Kidney (tissue), 14 donors: ENCODE data around the gene MYO7B. TPM values are rescaled to one million over a fixed set of nuclear protein-coding genes. Genes with fewer than 3 reads are reported as not detected.

Experiments
- DNase-seq, 5 donors: peaks; one replicate each; pipeline ENCODE4 v3.0.0-alpha.2; 2013 to 2020
- FAIRE-seq: peaks from 2 replicates; lab custom pipeline; 2012; peaks lifted over from hg19 to GRCh38; lab: Jason Lieb, UNC
- H3K27ac ChIP-seq, 2 donors: one replicate each; pipeline ENCODE4 v1.7.0; 2013; ENCODE audit warnings: low read depth in 2 of 2, low read length in 2 of 2, inconsistent platforms in 1 of 2
- H3K27me3 ChIP-seq: one replicate; pipeline ENCODE4 v1.7.1; 2013; ENCODE audit warnings: low read length, inconsistent platforms; ENCODE audit not compliant: control insufficient read depth, insufficient read depth
- H3K36me3 ChIP-seq, 3 donors: one replicate each; pipeline versions ENCODE4 v1.7.0 to v1.7.1; 2013; ENCODE audit warnings: low read length in 3 of 3, control low read depth in 1 of 3, inconsistent platforms in 1 of 3; ENCODE audit not compliant: insufficient read depth in 3 of 3, control insufficient read depth in 2 of 3
- H3K4me1 ChIP-seq, 3 donors: one replicate each; pipeline versions ENCODE4 v1.7.0 to v1.7.1; 2013; ENCODE audit warnings: low read length in 3 of 3, inconsistent platforms in 1 of 3, low read depth in 1 of 3; ENCODE audit not compliant: control insufficient read depth in 2 of 3, insufficient read depth in 2 of 3
- H3K4me3 ChIP-seq, 3 donors: one replicate each; pipeline versions ENCODE4 v1.7.0 to v1.8.1; 2013; ENCODE audit warnings: low read length in 3 of 3, control low read depth in 1 of 3, inconsistent platforms in 1 of 3
- H3K9ac ChIP-seq, 3 donors: one replicate each; pipeline versions ENCODE4 v1.7.0 to v1.7.1; 2013; ENCODE audit warnings: low read length in 3 of 3, control low read depth in 1 of 3, inconsistent platforms in 1 of 3
- H3K9me3 ChIP-seq, 3 donors: one replicate each; pipeline versions ENCODE4 v1.7.0 to v1.7.1; 2013; ENCODE audit warnings: low read length in 3 of 3, control low read depth in 1 of 3, inconsistent platforms in 1 of 3; ENCODE audit not compliant: control insufficient read depth in 2 of 3, insufficient read depth in 1 of 3
- CTCF ChIP-seq: IDR thresholded peaks from 3 replicates; pipeline ENCODE4 v1.5.1; 2012; ENCODE audit warnings: mild to moderate bottlenecking, moderate library complexity, borderline replicate concordance; ENCODE audit not compliant: insufficient read depth; ENCODE audit errors: extremely low read depth
- intact Hi-C: fragments of 100-400 bp; cut with DNase I; formaldehyde crosslinking; loops from one replicate; pipeline ENCODE4 v1.11.1; 2022
- polyA plus RNA-seq: library from polyadenylated mRNA; stranded (reverse); fragments of 350-450 nt; fragmentation: Illumina TruSeq; extraction: RNeasy Lipid Tissue Mini Kit (QIAGEN cat#74804); gene quantifications from one replicate; pipeline ENCODE4 v1.2.3, GENCODE V29; 2014; ENCODE audit warnings: low read depth, low replicate concordance; ENCODE audit not compliant: insufficient read depth
- total RNA-seq: library from RNA; stranded (reverse); fragmentation: NEBNext Ultra II Directional; extraction: Animal tissue kit (Norgen Biotek cat#: 25700); gene quantifications from one replicate; pipeline ENCODE4 v1.2.1, GENCODE V29; 2021
- donor health status: control.
- donor health status: control.
- donor health status: control.
- donor health status: control.
- donor health status: control.
- donor health status: DM: yes; HTN: yes; CAD: no.
- donor health status: Normal renal cell carcinoma (clear cell type).

The MYO7B gene
- total and polyA plus RNA-seq, 2 donors from 2014 or later = 11.0 to 22.2 TPM

GRCh38 chr2:127575941-127576432 lies 40.5 kb downstream of the MYO7B start:
- FAIRE-seq = no peak
- H3K4me3 ChIP-seq = no peak overlapping the region
- no peaks in the 10 kb centered on the region for H3K27me3 ChIP-seq

GRCh38 chr2:127576433-127577207 lies 41.1 kb downstream of the MYO7B start:
- DNase-seq (peak; percentile 30 to 84 (median 59)), FAIRE-seq (no peak)
- Histone ChIP-seq H3K27ac (no peak overlapping the region), H3K36me3 (peaks cover 0 to 5% (median 0%) of the 10 kb centered on the region in 3 donors), H3K4me3 (no peak overlapping the region), H3K27me3 (no peaks in the 10 kb centered on the region), H3K9ac (no peak overlapping the region), H3K9me3 (no peaks in the 10 kb centered on the region), H3K4me1 (no peaks in the 10 kb centered on the region)
- intact Hi-C loops = no loop called here
- TF ChIP-seq CTCF = no peak

More at GRCh38 chr2:127575941-127576432, 40.5 kb downstream of the MYO7B start:
- no peaks in the 10 kb centered on the region for H3K4me1 ChIP-seq
- H3K9ac ChIP-seq = no peak overlapping the region
- intact Hi-C loops = no loop called here
- no peak for TF ChIP-seq CTCF
- no peaks in the 10 kb centered on the region for H3K9me3 ChIP-seq
- no peak overlapping the region for H3K27ac ChIP-seq
- peak in 1 of 5 donors; percentile 4 for DNase-seq
- H3K36me3 ChIP-seq = peaks cover 0 to 5% (median 0%) of the 10 kb centered on the region in 3 donors

- Histone ChIP-seq H3K4me3 (no peak overlapping the region), H3K27ac (no peak overlapping the region), H3K9me3 (no peaks in the 10 kb centered on the region), H3K9ac (no peak overlapping the region), H3K36me3 (peaks cover 0 to 5% (median 0%) of the 10 kb centered on the region in 3 donors), H3K4me1 (no peaks in the 10 kb centered on the region), H3K27me3 (no peaks in the 10 kb centered on the region)
- TF ChIP-seq CTCF = no peak
- peak in 1 of 5 donors; percentile 15 for DNase-seq
- FAIRE-seq = no peak
- intact Hi-C loops = no loop called here
Observed at GRCh38 chr2:127577208-127577475, 41.7 kb downstream of the MYO7B start.
